ENCODE data around the gene SMIM36.

GRCh38 chr17:55458287-55458900 lies 52.9 kb downstream of the SMIM36 start:
- TF ChIP-seq CTCF (IDR thresholded peaks at IDR 0.05): no peak
- TF ChIP-seq ZFX (IDR thresholded peaks at IDR 0.05; ENCODE audit: borderline replicate concordance): no peak

All from 22Rv1 (cell line).